Stimulated activated CD4-positive, alpha-beta T cell treated with anti-CD3 and anti-CD28 coated beads, Interleukin-12 subunit alpha, Interleukin-12 subunit beta, amount 100 ng/mL, for 4 hours (primary cell): ENCODE measurements around the gene SHQ1.
"Not testable (repeated sequence)": the region's sequence is repeated elsewhere in the genome, so short reads cannot be mapped to it uniquely, and the experiment has no call there.

Experiments
- DNase-seq: peaks from one replicate; pipeline ENCODE4 v3.0.0-alpha.2; 2020

Gene SHQ1

DNA sequence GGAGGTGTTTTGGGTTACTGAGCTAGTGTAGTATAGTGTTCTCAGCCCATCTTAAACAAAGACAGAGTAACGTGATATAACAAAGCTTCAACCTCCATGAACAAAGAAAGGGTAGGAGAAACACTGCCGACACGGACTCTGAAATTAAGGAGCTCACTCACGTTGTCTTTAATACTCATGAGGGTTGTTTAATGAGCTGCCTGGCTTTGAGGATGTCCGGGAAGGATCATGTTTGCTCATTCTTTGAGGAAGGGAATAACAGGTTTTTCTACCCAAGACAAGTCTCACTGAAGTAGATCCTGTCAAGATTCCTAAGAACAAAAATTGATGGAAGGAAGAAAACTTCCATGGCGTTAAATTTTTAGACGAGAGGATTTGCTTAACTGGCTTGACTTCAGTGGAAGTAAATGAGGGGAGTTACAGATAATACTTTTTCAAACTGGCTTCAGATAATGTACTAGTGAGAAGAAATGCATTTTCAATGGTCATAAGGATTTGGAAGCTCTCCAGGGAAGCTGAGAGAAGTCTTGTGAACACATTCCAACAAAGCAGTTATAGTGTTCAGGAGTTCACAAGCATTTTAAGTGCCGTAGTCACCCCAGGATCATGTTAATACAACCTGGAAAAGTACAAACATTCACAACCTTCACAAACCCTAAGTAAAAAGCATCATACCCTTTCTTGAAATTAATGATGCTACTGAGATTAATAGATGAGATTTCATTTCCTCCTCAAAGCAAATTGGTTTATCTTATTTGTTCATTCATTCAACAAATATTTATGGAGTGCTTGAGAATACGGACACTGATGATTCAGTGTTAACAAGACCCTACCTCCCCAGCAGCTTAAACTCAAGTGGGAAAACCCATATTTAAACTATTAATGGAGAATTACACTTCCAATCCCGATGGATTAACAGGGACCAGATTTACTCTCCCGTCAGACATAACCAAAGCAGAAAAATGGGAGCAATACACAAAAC is 101.5 kb downstream of the SHQ1 start:
- no peak for DNase-seq

DNA sequence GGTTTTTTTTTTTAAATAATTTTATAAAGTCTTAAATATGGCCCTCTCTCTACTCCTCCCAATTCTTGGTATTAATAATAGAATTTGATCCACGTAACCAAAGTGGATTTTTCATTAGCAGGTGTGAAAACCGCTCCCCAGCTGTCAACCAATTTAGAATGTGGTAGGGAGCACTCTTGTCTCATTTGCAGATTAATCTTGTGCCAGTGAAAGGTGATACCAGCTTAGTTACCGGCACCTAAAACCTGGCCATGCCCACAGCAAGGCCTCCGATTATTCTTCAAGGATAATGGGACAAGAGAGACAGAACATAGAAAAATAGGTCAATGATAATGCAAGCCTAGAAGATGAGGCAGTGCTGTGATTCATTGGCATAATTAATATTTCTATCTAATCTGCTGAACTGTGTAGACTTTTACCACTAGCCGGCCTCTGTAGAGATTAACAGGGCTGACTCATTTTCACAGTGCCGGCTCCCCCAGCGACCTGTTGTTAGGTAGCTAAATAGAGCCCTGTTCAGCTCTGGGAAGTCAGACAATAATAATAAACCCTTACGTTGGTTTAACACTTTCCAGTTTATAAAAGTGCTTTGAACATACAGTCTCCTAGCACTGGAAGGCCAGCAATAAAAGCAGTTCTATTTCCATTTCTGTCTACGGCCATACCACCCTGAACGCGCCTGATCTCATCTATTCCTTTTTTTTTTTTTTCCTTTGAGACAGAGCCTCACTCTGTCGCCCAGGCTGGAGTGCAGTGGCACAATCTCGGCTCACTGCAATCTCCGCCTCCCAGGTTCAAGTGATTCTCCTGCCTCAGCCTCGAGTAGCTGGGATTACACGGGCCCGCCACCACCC is 102.9 kb downstream of the SHQ1 start:
- no peak for DNase-seq

GRCh38 chr3:72744330-72744729 is 103.9 kb downstream of the SHQ1 start:
- DNase-seq: no peak

- no peak for DNase-seq
These were observed 108.4 kb downstream of the SHQ1 start for GRCh38 chr3:72739531-72740466.

DNA sequence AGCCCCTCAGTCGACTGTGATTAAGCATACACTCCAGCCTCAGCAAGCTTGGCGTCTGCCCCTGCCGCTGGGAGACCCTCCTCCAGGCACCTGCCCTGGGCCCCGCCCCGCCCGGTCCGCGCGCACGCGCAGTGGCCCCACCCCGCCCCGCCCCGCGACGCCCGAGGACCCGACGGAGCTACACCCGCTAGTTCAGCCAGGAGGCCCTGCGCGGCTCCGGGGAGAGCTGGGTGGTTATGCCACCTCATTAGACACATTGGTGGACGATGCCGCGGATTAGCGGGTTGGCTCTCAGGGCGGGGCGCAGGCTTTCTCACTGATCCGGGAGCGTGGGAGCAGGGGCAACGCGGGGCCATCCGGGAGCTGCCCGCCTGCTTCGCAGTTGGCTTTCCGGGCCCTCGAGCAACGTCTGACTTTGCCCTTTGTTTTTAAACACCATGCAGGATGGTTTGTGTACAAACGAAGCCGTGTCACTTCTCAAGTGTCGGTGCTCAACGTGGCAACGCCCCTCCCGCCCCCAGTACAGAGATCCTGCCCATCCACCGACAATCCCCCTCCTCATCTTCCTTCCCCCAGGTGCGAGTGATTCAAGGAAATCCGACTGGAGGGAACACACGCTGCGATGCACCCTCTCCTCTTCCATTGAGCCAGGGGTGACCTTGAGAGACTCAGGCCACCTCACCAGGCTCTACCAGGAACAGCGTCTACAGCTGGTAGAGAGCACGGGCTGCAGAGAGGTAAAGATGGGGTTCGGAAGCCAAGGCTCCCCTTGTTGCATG is 109.3 kb downstream of the SHQ1 start:
- DNase-seq: peak; percentile 68

GRCh38 chr3:72735072-72735471 is 113.2 kb downstream of the SHQ1 start:
- DNase-seq: not testable (repeated sequence)

DNA sequence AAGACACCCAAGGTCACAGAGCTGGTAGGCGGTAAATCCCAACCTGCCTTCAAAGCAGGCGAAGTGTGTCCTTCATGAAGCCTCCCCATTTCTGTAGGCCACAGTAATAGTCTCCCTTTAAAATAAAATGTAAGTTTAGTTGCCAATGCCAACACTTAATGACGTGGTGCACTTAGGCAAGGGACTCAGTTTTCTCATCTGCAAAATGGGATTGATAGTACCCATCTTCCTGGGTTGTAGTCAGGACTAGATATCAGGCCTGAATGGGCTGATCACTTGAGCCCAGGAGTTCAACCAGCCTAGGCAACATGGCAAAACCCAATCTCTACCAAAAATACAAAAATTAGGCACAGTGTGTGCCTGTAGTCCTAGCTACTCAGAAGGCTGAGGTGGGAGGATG is 114.6 kb downstream of the SHQ1 start:
- no peak for DNase-seq

DNA sequence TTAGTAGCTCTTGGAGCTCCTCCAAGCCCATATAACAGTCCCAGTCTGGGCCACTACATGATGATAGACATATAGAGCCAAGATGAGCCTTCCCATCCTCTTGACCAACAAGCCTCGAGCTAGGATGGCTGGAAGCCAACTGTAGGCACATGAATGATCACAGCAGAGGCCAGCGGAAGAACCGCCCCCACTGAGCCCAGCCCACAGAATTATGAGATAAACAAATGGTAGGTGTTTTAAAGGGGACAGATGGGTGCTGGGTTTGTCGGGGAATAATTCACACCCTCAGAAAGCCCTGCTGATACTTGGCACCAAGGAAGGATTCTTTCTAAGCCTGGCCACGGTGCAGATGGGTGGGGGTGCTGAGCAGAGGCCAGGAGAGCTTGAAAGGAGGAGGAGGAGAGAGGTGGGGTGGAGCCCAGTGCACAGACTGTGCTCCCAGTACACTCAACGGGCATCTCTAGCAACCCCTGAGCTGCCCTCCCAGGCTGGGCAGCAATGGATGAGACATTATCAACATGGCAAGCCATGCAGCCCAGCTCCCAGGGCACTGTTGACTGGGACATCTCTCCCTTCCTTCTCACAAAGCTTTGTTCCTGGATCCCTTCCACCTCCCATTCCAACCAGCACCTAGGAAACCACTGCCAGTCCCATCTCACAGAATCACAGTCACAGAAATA is 115.4 kb downstream of the SHQ1 start:
- not testable (repeated sequence) for DNase-seq

GRCh38 chr3:72728958-72729467 is 119.2 kb downstream of the SHQ1 start:
- DNase-seq: no peak

GRCh38 chr3:72728329-72728889 is 119.8 kb downstream of the SHQ1 start:
- DNase-seq: no peak

DNA sequence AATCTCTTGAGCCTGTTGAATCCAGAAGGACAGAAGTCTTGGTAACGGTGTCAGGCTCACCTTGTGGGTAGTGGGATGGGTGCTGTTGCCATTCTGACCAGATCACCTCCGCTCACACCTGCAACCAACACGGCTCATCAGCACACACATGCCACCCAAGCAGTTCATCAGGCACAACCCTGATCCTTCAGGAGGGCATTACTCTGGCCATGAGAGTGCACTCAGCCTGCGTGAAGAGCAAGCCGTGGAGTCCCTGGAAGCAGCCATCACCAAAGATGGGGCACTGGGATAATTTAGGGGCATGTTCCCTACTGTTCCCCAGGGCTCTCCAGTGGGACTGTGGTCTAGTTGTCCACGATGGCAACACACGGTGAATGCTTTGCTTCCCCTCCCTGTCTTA is 120.5 kb downstream of the SHQ1 start:
- no peak for DNase-seq

DNA sequence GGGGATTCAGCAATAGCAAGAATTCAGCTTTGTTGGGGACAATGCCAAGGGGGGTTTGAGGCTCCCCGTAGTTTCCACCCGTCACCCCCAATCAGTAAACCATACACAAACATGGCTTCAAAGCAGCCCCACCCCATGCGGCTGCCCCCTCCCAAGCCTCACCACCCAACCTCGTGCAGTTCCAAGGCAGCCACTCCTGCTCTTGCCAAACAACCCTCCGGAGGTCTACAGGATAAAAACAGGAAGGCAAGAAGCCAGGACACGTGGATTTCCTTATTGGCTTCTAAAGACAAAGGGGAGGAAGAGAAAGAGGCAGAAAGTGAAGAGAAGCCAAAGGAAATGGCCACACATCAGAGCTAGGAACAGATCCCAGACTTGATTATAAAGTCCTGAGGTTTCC is 121.1 kb downstream of the SHQ1 start:
- DNase-seq: no peak

DNA sequence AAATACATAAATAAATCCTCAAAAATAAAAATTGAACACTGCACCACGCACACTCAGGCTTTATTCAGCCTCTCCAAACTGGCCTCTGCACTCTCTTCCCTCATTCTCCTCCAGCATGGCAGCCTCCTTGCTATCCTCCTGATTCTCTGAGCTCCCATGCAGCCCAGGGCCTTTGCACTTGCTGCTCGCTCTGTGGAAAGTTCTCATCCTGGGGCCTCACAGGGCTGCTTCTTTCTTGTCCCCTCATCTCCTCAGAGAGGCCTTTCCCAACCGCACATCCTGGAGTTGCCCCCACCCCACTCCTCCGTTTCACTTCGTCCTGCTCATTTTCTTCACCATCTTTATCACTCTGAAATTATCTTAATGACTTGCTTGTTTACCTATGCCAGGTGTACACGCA is 123.0 kb downstream of the SHQ1 start:
- DNase-seq: no peak

GRCh38 chr3:72724070-72724469 is 124.2 kb downstream of the SHQ1 start:
- DNase-seq: no peak

- DNase-seq: no peak
These were observed 125.1 kb downstream of the SHQ1 start for GRCh38 chr3:72722930-72723726.

GRCh38 chr3:72721683-72722381 is 126.4 kb downstream of the SHQ1 start:
- DNase-seq: no peak

GRCh38 chr3:72720566-72720965 is 127.7 kb downstream of the SHQ1 start:
- DNase-seq: no peak

DNA sequence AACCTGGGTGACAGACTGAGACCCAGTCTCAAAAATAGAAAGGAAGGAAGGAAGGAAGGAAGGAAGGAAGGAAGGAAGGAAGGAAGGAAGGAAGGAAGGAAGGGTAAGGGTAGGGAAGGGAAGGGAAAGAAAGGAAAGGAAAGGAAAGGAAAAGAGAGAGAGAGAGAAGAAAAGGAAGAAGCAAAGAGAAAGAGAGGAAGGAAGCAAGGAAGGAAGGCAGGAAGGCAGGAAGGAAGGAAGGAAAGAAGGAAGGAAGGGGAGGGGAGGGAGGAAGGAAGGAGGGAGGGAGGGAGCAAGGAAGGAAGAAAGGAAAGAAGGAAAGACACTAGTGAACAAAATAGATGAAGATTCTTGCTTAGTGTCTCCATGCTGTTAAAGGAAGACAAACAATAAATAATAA is 129.1 kb downstream of the SHQ1 start:
- DNase-seq: no peak

DNA sequence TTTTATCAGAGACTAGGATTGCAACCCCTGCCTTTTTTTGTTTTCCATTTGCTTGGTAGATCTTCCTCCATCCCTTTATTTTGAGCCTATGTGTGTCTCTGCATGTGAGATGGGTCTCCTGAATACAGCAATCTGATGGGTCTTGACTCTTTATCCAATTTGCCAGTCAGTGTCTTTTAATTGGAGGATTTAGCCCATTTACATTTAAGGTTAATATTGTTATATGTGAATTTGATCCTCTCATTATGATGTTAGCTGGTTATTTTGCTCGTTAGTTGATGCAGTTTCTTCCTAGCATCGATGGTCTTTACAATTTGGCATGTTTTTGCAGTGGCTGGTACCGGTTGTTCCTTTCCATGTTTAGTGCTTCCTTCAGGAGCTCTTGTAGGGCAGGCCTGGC is 134.1 kb downstream of the SHQ1 start:
- DNase-seq: not testable (repeated sequence)
